IPS DF 19.7 (cell line): ENCODE measurements around the gene CRYBG1.
A peak's percentile ranks its signal among the peaks of the same experiment; 100 is the strongest.
"Not testable (repeated sequence)": the region's sequence is repeated elsewhere in the genome, so short reads cannot be mapped to it uniquely, and the experiment has no call there.

Experiments
- DNase-seq: peaks from one replicate; pipeline ENCODE4 v3.0.0-alpha.2; 2013; ENCODE audit warnings: low read depth, low spot score

CRYBG1 gene

DNA sequence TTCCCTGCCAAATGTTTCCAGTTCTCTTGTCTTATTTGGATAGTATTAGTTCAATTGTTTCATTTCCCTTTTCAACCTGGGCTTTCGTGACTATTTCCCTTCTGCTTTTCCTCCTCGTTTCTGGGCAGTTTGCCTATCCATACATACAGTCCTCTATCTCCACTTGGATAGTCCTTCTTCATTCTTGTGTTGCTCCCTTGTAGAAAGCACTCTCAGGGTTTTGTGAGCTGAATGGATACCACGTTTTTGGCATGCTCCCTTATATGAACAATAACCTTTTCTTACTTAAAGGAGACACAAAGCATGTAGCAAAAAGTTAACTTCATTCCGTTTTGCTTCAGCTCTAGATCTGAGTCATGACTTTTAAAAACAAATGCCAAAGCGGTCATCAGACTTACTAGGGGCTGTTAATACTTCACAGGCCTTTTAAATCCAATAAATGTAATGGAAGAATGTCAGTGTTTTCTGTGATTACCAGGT lies 16.6 kb downstream of the CRYBG1 start:
- no peak for DNase-seq

DNA sequence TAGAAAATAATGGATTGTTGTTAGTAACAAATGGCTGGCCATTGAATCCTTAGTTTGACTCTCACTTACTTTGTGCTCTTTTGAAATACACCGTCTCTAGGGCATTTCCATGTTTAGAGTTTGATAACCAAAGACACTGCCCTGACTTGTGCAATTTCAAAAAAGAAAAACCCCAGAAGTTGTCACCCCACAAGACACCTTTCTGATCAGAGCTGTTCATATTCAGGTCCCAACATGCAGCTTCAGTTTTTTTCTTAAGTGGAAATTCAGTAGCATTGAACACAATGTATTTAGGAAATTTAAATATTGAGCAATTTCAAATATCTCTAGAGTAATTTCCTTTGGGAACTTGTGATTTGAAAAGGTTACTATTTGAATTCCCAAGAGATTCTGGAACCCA lies 19.4 kb downstream of the CRYBG1 start:
- DNase-seq = no peak

DNA sequence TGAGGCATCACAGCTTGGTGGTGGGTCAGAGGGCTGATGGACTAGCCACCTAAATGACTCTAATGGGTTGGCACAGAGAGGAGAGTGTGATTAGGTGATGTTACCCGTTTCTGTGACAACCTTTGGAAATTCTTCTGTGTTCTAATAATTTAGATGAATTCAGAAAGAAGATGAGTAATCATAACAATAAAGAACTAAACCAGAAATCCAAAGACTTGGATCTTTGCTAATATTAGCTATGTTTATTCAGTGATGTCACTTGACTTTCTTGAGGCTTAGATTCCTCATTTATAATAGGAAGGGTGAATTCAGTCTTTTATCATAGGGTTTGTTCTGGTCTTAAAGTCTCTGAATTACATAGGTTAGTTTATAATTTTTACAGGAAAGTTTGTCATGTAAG lies 19.9 kb downstream of the CRYBG1 start:
- no peak for DNase-seq

DNA sequence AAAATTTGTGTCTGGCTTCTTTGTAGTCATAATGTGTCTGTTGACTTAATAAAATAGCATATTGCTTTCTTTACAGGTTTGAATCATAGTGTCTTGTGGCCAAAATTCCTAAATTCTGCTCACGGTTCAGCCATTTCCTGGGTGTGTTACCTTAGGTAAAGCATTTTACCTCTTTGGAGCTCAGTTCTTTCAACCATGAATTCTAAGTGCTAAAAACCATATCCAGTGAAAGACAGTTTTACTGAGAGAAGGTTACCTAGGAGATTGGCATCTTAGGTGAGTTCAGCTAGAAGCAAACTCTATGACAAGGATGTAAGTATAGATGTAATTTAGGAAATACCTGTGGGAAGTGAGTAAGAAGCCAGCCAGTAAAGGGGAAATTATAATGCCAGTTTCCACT lies 20.7 kb downstream of the CRYBG1 start:
- DNase-seq = no peak

DNA sequence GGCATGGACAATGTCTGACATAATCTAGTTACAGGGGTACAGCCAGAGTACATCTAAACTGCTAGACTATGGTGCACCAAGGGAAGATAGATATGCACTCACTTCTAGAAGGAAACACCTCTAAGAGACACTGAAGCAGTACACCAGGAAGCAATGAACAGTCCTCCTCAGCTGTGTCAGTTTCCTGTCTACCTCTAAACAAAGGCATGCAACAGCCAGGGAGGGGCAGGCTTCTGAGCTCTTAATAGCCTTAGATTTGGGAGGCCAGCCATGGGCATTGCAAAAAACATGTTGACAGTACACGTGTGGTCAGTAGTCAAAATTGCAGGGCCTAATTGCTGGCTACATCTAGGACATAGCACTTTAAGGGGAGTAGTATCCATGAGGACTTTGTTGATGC lies 21.4 kb downstream of the CRYBG1 start:
- DNase-seq = no peak

GRCh38 chr6:106383573-106383972 lies 23.1 kb downstream of the CRYBG1 start:
- DNase-seq = no peak

DNA sequence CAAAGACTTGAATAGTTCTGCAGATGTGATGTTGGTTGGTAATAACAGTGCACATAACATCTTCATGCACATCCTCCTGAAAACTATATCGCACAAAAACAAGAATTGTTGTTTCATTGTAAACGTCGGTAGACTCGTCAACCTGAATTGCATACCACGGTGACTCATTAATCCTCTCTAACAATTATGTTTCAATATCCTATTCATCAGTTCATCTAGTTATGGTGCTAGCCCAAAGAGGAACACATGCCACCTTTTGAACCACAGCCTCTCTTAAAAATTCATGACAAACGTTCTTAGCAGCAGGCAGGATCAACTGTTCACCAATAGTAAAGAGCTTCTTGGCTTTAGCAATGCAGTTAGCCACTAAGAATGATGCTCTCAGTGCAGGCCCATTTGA lies 25.0 kb downstream of the CRYBG1 start:
- DNase-seq = no peak

DNA sequence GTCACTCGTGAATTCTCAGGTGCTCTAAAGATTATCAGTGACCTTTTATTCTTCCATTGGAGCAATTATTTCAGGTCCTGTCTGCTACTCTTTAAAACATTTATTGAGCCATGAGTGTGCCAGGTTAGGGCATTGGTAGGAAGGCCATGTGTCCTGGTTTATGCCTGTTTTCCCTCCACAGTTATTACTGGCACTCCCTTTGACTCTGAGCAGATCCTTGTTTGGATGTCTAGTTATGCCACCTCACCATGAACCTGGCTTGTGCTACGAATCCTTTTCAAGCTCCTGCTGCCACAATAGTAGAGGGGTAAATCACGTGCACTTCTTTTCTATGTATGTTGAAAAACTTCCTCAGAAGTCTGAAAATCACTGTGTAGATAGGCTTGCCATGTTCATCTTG lies 27.4 kb downstream of the CRYBG1 start:
- DNase-seq = no peak

DNA sequence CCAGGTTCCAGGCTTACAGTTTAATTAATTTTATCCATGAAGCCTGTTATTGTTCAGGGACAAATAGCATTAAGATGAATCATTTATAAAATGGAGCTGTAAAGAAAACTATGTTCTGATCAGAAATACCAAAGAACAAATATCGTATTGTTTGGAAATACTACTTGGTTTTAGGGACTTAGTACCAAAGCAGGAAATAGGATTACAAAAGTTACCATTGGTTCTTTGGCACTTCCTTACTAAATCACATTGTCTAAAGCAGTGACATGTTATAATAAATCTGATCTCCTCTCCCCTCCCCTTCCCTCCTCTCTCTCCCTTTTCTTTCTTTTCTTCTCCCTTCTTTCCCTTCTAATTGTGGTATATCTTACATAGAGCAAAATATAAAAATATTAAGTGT lies 29.6 kb downstream of the CRYBG1 start:
- DNase-seq = no peak

DNA sequence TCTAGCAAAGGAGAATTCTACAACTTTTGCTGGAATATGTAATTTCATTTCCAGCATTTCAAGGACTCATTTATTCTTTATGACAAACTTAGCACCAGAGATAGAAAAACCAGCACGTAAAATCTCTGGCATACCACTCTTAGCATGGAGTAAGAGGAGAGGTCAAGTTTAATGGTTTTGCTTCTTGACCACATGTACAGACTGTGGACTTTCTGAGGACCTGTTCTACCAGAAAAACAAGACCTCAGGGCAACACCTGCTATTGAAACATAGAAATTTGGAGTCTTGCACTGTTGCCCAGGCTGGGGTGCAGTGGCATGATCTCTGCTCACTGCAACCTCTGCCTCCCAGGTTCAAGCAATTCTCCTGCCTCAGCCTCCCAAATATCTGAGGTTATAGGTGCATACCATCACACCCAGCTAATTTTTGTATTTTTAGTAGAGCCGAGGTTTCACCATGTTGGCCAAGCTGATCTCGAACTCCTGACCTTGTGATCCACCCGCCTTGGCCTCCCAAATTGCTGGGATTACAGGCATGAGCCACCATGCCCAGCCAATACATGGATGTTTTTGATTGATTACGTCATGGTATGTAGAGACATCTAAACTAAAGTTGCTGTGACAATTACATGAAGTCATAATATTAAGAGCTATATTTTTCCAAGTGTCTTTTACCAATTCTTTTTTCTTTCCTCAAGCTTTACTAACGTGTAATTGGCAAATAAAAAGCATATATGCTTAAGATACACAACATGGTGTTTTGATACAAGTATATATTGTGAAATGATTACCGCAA lies 36.1 kb downstream of the CRYBG1 start:
- no peak for DNase-seq

GRCh38 chr6:106397431-106397830 lies 36.9 kb downstream of the CRYBG1 start:
- DNase-seq = no peak

DNA sequence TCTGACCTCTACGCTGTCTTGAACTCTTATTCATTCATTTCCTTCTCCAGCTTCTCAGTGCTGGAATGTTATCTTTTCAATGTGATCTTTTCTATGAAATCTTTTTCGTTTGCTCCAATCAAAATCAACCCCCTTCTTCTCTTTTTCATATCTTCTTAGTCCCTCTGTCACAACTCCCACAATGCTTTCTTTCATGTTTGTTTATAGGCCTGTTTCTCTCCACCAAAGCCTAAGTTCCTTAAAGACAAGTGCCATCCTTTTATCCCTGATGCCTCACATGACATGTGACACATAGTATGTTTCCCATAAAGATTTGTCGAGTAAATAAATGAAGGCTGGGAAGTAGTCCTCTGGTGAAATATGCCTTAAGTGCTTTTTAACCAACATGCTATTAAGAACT lies 38.1 kb downstream of the CRYBG1 start:
- DNase-seq = no peak

GRCh38 chr6:106405044-106405443 lies 44.5 kb downstream of the CRYBG1 start:
- not testable (repeated sequence) for DNase-seq

DNA sequence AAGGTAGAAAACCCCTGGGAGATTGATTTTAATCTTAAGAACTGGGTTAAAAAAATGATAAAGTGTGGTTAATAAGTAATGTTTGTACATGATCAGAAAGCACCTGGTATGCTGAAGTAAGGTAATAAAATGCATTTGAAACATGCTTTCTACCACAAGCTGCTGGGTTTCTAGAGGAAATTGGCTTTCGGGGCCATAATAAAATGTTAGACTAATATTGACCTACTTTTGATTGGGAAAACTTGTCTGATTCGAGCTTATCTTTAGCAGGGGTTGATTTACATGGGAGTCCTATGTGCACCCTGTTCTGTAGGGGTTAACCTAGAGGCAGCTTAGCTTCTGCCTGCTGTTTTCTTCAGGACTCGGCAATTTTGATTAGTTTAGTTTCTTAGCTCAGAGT lies 50.5 kb downstream of the CRYBG1 start:
- DNase-seq = no peak

DNA sequence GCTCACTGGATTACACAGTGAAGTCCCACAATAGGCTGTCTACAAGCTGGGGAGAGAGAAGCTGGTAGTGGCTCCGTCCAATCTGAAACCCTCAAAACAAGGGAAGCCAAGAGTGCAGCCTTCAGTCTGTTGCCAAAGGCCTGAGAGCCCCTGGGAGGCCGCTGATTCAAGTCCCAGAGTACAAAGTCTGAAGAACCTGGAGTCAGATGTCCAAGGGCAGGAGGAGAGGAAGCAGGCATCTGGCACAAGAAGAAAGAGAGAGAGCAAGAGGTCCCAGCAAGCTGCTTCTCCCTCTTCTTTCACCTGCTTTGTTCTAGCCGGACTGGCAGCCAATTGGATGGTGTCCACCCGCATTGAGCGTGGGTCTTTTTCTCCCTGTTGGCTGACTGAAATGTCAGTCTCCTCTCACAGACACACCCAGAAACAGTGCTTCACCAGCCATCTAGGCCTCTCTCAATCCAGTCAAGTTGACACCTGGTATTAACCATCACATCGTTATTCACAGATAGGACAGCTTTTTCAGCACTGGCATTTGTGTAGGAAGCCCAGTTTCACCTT lies 51.2 kb downstream of the CRYBG1 start:
- peak; percentile 9 for DNase-seq

DNA sequence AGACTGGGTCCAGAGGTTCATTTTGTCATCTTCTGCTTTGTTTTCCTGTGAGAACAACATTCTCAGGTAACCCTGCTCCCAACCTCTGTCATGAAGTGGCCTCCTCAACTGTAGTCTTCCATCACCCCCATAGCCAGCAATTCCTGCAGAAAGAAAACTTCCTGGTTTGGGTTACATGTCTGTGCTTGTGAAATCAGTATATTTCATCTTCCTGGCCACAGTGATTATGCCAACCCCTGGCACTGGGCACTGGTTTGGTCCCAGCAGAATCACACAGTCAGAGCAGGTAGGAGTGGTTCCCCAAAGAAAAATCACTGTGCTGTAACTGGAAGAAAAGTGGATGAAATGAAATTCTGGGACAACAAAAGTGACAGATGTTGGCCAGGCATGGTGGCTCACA lies 52.5 kb downstream of the CRYBG1 start:
- no peak for DNase-seq

DNA sequence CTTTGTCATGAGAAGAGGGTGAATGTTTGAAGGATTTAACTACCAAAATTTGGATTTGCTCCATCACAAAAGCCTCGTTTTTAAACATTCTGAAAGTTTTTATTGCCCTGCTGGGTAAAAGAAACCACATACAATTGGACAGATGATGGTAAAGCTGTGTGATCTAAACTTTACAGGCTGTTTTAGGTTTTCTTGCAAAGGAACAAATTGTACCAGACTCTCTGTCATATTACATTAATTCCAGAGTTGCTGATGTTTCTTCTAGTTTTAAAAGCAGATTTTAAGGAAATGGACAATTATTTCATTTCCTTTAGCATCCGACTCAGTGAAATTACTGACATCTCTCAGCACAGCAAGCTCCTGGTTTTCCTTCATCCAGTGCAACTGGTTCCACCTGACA lies 53.2 kb downstream of the CRYBG1 start:
- no peak for DNase-seq

DNA sequence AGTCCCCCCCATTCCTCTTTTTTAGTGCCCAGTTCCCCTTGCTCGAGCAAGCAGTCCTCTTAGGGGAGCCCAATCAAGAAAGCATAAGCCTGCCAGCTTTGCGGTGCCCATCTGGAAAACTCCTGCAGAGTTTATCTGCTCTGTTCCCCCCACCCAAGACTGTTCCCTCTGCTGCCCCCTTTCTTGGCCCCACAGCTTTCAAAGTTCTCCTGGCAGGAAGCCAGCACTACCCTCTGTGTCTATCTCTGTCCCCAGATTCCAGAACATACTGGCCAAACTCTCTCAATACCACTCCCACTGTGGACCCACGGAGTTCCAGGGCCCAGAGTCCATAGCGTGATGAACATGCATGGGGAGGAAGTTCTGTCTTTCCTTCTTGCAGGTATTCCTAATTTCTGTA lies 55.4 kb downstream of the CRYBG1 start:
- DNase-seq = no peak

DNA sequence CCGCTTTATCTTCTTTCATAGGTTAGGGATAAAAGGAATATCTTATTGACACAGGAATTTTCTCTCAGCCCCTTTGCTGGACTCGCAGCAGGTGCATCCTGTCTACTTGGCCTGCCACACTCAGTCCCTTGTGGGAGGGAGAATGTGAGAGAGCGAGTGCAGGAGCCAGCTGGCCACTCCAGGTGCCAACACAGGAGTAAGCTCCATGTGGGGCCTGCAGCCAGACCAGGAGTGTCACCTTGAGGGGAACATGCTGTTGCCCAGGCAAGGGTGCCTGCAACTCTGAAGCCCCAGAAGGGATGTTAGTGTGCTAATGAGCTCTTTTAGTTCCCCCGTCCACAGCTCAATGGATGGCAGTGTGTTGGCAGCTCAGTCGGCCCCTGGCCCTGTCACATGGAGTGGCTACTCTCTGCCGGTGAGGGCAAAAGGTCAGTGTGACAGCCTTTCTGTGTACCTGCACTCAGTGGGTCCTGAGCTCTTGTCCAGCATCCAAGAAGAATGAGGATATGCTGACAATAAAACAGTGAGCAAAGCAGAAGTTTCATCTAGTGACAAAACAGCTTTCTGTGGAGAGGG lies 57.1 kb downstream of the CRYBG1 start:
- DNase-seq = no peak

GRCh38 chr6:106419900-106420613 lies 59.5 kb downstream of the CRYBG1 start:
- DNase-seq = no peak

- DNase-seq = no peak
These were observed 61.0 kb downstream of the CRYBG1 start for GRCh38 chr6:106421496-106421895.

DNA sequence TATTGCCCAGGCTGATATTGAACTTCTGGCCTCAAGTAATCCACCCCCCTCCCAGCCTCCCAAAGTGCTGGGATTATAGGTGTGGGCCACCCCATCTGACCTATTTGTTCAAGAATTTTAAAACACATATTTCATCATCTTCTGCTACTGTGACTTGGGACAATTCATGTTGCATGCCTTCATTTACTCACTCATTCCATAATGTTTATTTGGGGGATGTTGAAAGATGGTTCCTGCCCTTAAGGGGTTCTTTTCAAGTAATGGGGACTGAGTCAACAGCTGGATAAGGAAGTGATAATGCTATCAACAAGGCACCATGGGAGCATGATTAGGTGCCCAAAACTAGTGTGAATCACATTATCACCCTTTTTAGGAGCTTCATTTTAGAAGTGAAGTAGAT lies 62.0 kb downstream of the CRYBG1 start:
- no peak for DNase-seq

DNA sequence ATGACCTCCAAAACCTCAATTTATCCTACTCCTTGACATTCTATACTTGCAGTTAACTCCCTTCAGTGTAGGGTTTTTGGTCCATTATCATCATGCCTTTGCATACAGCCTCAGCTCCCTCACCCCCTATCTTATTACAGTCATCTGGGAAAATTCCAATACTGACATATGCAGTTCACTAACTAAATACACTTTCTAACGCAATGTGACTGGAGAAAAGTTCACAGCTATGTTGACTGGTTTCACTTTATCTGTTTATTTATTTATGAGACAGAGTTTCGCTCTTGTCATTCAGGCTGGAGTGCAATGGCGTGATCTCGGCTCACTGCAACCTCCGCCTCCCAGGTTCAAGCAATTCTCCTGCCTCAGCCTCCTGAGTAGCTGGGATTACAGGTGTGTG lies 64.9 kb downstream of the CRYBG1 start:
- DNase-seq = no peak
